Measurements from ENCODE around the gene POU2F1. TPM values are rescaled to one million over a fixed set of nuclear protein-coding genes. Genes with fewer than 3 reads are reported as not detected.
A peak's percentile ranks its signal among the peaks of the same experiment; 100 is the strongest.

Gene POU2F1
- total RNA-seq: 10 to 100 TPM; 21.0 to 33.7 (median 21.8) TPM

DNA sequence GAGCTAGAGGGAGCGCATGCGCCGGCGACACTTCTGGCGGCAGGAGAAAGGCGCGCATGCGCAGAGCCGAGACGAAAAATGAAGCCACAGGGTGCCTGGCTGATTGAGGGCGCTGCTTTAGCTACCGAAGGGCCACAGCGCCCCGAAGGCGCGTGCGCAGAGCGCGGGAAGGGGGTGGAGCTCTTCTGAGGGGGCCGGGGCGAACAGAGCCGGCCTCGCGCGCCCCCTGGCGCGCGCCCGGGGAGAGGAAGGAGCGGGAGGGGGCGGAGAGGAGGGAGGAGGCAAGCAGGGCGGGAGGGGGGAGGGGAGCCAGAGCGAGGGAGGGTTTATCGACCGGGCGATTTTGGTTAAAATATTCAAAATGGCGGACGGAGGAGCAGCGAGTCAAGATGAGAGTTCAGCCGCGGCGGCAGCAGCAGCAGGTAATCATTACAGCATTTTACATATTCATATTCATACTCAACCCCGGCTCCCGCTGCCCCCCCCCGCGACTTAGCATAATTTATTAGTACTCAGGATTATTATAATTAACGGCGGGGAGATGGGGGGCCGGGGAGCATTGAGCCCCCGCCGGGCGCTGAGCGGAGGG lies at the start of gene POU2F1:
Gene POU2F1, plus strand, starts transcription at position 350 of the 589 bp plus-strand sequence. Its CDS starts 12 bp downstream, at position 362.
- Histone ChIP-seq H3K36me3 (no peaks in the 10 kb centered on the region), H3K27ac (peak within 1 kb of the TSS; percentile 97 to 100 (median 98)), H3K4me3 (peak within 1 kb of the TSS; percentile 82 to 97 (median 95)), H3K4me1 (peaks cover 0 to 41% (median 23%) of the 10 kb centered on the region in 4 donors), H3K9me3 (no peaks in the 10 kb centered on the region), H3K27me3 (no peaks in the 10 kb centered on the region)
- 1% methylated on average over 44 to 53 of the region's 53 CpGs for WGBS, 2 donors
- peak; percentile 68 to 94 (median 81) for TF ChIP-seq CTCF (IDR thresholded peaks at IDR 0.05)
- peak; percentile 57 to 74 for TF ChIP-seq POLR2A (IDR thresholded peaks at IDR 0.05)
- TF ChIP-seq EP300 (IDR thresholded peaks at IDR 0.05): peak; percentile 72 to 75
- peak; percentile 93 to 98 for DNase-seq (ENCODE audit: low spot score in 2 of 2)

DNA sequence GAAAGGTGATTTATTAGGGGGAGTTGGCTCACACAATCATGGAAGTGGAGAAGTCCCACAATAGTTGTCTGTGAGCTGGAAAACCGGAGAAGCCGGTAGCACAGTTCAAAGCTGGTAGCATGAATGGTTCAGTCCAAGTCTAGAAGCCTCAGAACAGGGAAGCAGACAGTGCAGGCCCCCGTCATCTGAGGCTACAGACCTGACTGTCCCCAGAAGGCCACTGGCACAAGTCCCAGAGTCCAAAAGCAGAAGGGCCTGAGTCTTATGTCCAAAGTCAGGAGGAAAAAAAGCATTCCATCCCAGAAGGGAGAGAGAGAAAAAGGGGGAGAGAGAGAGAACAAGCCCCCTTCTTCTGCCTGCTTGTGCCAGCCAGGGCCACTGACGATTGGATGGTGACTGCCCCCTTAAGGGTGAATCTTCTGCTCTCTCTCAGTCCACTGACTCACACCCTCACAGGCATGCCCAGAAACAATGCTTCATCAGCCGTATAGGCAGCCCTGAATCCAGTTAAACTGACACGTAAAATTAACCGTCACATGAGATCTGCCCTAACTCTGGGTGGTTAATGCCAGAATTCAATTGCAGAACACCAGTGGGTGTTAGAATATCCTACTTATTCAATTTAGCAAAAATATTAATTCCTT lies 49.3 kb upstream of the POU2F1 start:
- WGBS, 2 donors: 65 to 72% methylated on average over 7 of the region's 7 CpGs
- H3K36me3 ChIP-seq: no peaks in the 10 kb centered on the region
- DNase-seq (ENCODE audit: low spot score in 2 of 2): no peak
- no peaks in the 10 kb centered on the region for H3K27me3 ChIP-seq
- H3K9me3 ChIP-seq: peaks cover 0 to 11% (median 0%) of the 10 kb centered on the region in 4 donors
- no peak overlapping the region for H3K27ac ChIP-seq
- no peak overlapping the region for H3K4me3 ChIP-seq
- H3K4me1 ChIP-seq: no peaks in the 10 kb centered on the region
- no peak for TF ChIP-seq POLR2A (IDR thresholded peaks at IDR 0.05)
- TF ChIP-seq CTCF (IDR thresholded peaks at IDR 0.05): no peak
- no peak for TF ChIP-seq EP300 (IDR thresholded peaks at IDR 0.05)

DNA sequence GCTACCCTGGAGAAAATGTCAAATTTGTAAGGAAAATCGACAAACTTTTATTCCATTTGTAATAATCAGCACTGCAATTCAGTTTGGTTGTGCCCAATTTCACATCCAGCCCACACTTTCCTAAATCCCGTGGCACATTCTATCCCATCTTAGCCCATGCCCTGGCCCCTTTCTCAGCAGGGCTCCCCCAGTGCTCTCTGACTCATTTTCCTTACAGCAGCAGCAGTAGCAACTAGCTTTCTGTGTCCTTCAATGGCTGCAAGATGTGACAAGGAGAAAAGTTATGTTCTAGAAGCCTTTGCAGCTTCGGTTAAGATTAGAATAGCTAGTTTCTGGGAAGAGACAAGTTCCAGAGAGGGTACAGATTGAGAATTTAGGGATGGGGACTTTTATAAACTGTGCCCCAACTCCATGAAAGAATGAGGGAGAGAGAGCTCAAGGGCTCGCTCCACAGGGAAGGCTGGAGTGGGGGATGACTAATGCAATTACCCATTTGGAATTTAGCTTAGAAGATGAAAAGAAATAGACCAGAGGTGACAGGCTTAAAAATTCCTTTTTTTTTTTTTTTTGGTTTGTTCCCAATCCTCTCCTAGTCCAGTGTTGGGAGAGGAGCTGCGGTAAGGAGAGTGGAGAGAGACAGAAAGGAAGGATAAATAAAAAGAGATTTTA lies 47.0 kb upstream of the POU2F1 start:
- Histone ChIP-seq H3K4me1 (no peaks in the 10 kb centered on the region), H3K27me3 (no peaks in the 10 kb centered on the region), H3K4me3 (no peak overlapping the region), H3K27ac (no peak overlapping the region), H3K9me3 (peaks cover 0 to 5% (median 0%) of the 10 kb centered on the region in 4 donors), H3K36me3 (no peaks in the 10 kb centered on the region)
- no peak for TF ChIP-seq EP300 (IDR thresholded peaks at IDR 0.05)
- no peak for TF ChIP-seq POLR2A (IDR thresholded peaks at IDR 0.05)
- TF ChIP-seq CTCF (IDR thresholded peaks at IDR 0.05): no peak
- 60 to 71% methylated on average over 5 of the region's 5 CpGs for WGBS, 2 donors
- no peak for DNase-seq (ENCODE audit: low spot score in 2 of 2)

- Histone ChIP-seq H3K4me1 (no peaks in the 10 kb centered on the region), H3K4me3 (no peak overlapping the region)
- no peak for TF ChIP-seq CTCF (IDR thresholded peaks at IDR 0.05)
- no peak for TF ChIP-seq POLR2A (IDR thresholded peaks at IDR 0.05)
- TF ChIP-seq EP300 (IDR thresholded peaks at IDR 0.05): no peak
These were observed 44.8 kb upstream of the POU2F1 start for GRCh38 chr1:167175901-167176300.

GRCh38 chr1:167178831-167179230 lies 41.9 kb upstream of the POU2F1 start:
- 0% methylated on average over 1 of the region's 1 CpG for WGBS, 2 donors
- peaks cover 0 to 5% (median 0%) of the 10 kb centered on the region in 4 donors for H3K9me3 ChIP-seq
- DNase-seq (ENCODE audit: low spot score in 2 of 2): no peak
- no peak overlapping the region for H3K4me3 ChIP-seq
- no peaks in the 10 kb centered on the region for H3K27me3 ChIP-seq
- H3K4me1 ChIP-seq: no peaks in the 10 kb centered on the region
- no peak for TF ChIP-seq EP300 (IDR thresholded peaks at IDR 0.05)
- no peak for TF ChIP-seq POLR2A (IDR thresholded peaks at IDR 0.05)
- TF ChIP-seq CTCF (IDR thresholded peaks at IDR 0.05): no peak
- no peaks in the 10 kb centered on the region for H3K36me3 ChIP-seq
- H3K27ac ChIP-seq: no peak overlapping the region

More at GRCh38 chr1:167175901-167176300, 44.8 kb upstream of the POU2F1 start:
- Histone ChIP-seq H3K9me3 (peaks cover 0 to 5% (median 0%) of the 10 kb centered on the region in 4 donors), H3K36me3 (no peaks in the 10 kb centered on the region), H3K27ac (no peak overlapping the region), H3K27me3 (no peaks in the 10 kb centered on the region)
- DNase-seq (ENCODE audit: low spot score in 2 of 2): no peak

Measured in tibial nerve (tissue), 4 donors.